HCT116 (cell line): ENCODE data around the gene MAP3K2.

Experiments
- POLR2A ChIP-seq: IDR thresholded peaks from 2 replicates; pipeline ENCODE4 v1.7.0; 2011; ENCODE audit warnings: borderline replicate concordance; ENCODE audit not compliant: insufficient read depth, insufficient read length; ENCODE audit errors: extremely low read depth
- YY1 ChIP-seq: IDR thresholded peaks from 2 replicates; pipeline ENCODE4 v1.6.1; 2011; ENCODE audit warnings: low read length, low read depth, moderate library complexity, mild to moderate bottlenecking; ENCODE audit not compliant: insufficient replicate concordance; ENCODE audit errors: extremely low read depth
- TF ChIP-seq, protein P1 (sequence below): IDR thresholded peaks from 2 replicates; pipeline ENCODE4 v1.6.1; 2012
- TF ChIP-seq, protein P2 (sequence below), 3 experiments: fragments of 200-600 bp in 1 of 3; sonication (generic) in 1 of 3; IDR thresholded peaks in 2 of 3; conservative IDR thresholded peaks in 1 of 3; 2 replicates each; pipeline ENCODE4 v1.5.1; 2012 to 2017; ENCODE audit warnings: low read depth in 2 of 3, low read length in 2 of 3, antibody characterized with exemption in 1 of 3, borderline replicate concordance in 1 of 3, control low read depth in 1 of 3, mild to moderate bottlenecking in 1 of 3, mixed read lengths in 1 of 3, mixed run types in 1 of 3, moderate library complexity in 1 of 3; ENCODE audit not compliant: insufficient read depth in 1 of 3

DNA sequence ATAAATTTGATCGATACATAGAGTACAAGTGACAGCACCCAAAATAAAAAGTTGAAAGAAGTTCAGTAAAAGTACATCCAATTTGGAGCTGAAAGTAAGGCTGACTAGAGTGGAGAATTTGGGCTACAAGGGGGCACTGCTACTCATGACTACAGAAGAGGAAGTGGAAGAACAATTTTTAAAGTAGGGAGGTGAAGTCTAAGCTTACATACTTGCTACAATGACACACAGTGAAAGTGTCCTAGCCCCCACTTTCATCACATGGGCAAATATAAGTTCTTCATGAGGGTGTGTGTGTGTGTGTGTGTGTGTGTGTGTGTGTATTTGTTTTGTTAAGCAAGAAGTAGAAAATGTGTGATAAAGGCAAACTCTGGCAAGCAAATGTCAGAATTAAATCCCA lies 45.7 kb downstream of the MAP3K2 start:
- TF ChIP-seq, protein P1, sequence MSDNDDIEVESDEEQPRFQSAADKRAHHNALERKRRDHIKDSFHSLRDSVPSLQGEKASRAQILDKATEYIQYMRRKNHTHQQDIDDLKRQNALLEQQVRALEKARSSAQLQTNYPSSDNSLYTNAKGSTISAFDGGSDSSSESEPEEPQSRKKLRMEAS, result no peak
- TF ChIP-seq YY1, result no peak
- TF ChIP-seq, protein P2, sequence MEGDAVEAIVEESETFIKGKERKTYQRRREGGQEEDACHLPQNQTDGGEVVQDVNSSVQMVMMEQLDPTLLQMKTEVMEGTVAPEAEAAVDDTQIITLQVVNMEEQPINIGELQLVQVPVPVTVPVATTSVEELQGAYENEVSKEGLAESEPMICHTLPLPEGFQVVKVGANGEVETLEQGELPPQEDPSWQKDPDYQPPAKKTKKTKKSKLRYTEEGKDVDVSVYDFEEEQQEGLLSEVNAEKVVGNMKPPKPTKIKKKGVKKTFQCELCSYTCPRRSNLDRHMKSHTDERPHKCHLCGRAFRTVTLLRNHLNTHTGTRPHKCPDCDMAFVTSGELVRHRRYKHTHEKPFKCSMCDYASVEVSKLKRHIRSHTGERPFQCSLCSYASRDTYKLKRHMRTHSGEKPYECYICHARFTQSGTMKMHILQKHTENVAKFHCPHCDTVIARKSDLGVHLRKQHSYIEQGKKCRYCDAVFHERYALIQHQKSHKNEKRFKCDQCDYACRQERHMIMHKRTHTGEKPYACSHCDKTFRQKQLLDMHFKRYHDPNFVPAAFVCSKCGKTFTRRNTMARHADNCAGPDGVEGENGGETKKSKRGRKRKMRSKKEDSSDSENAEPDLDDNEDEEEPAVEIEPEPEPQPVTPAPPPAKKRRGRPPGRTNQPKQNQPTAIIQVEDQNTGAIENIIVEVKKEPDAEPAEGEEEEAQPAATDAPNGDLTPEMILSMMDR (IDR thresholded peaks at IDR 0.05 in 2 of 3, conservative IDR thresholded peaks at IDR 0.05 in 1 of 3; ENCODE audit: borderline replicate concordance in 1 of 3, insufficient read depth in 1 of 3, low read depth in 2 of 3, low read length in 2 of 3), result no peak
- no peak for TF ChIP-seq POLR2A
